HG03521 (cell line): Measurements from ENCODE around the gene TIAM2.

Source experiments
- ATAC-seq: cut with Tn5 transposase; IDR thresholded peaks from one replicate; pipeline ENCODE4 v1.9.1; 2021; ENCODE audit warnings: mild to moderate bottlenecking, moderate library complexity; ENCODE audit not compliant: unreplicated experiment

TIAM2 gene

DNA sequence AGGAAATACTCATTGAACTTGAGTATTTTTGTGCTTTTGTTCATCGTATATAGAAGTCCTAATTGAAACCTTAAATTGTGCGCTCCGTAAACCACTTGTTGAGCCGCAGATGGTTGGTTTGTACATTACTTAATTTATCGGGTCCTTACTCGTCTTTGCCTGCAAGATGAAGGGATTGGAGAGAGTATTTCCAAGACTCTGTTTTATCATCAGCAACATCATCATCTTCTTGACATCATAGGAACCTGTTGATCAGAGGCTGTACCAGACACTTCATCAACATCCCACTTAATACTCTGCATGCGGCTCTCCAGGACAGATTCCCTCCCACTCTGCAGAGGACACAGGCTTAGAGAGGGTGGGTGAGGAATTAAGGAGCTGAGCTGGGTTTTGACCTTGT lies 28.6 kb downstream of the TIAM2 start:
- ATAC-seq, result no peak

DNA sequence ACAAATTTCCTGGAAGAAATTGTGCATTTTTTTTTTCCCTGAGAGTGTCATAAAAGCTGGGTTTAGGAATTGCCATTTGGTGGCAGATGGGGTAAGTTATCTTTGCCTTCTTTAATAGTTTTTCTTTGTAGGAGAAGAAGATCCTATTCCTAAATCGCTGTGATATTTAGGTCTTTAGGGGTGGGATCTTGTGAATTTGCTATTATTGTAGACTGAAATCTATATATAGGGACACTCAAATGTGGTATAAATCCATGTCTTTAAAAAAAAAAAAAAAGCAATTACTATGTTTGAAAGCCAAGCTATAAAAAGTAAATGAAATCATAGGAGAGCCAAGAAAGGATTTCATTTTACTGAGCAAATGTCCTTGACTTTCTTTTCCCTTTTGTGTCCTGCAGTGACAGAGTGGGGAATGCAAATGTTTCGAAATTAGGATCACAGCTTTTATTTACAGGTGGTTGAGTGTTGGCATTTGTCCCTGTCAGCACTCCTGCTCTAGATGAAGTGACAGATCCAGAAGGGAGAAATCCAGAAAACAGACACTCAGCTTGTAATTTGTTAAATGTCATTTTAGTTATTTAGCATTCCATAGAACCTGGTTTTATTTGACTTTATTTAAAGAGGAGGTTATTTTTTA lies 29.4 kb downstream of the TIAM2 start:
- ATAC-seq, result no peak

DNA sequence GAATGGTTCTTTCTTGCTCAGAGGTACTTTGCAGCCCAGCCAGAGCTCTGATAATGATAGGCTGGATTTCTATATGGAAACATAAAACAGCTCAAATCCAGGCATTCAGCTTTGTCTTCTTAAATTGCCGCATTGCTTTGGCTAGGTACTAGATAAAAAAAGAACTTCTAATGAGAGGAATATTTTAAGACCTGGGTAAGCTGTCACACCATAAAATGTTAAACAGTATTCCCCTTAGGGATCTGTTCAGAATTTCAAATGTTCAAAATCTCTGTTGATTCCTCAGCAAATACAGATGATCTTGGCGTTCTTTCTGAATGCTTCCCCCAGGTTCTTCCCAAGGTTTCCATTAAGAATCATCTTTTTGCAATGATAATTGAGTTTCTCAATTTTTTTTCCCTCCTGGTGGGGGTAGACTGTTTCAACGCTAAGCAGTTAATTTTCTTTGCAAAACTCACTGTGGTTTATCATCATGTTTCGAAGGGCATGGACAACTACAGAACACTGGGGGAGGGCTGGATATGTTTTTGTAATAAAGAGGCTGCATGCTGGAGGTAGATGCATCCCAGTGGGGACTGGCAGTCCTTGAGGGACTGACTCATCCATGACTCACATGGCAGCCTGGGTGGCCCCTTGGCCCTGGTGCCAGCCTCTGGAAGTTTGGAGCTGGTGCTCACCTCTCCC lies 31.0 kb downstream of the TIAM2 start:
- no peak for ATAC-seq

DNA sequence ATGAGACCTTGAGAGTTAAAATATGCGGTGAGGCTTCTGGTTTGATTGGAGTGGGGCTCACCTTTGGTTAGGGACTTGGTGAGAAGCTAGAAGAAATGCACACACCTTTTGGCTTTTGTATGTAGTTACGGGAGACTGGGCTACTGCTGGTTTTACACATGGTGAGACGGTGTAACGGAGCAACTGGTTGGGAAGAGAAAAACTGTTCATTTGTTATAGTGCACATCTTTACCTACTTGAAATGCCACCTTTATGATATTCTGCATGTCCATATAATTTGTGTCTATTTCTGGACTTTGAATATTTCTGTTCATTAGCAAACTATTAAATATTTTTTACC lies 31.6 kb downstream of the TIAM2 start:
- no peak for ATAC-seq

DNA sequence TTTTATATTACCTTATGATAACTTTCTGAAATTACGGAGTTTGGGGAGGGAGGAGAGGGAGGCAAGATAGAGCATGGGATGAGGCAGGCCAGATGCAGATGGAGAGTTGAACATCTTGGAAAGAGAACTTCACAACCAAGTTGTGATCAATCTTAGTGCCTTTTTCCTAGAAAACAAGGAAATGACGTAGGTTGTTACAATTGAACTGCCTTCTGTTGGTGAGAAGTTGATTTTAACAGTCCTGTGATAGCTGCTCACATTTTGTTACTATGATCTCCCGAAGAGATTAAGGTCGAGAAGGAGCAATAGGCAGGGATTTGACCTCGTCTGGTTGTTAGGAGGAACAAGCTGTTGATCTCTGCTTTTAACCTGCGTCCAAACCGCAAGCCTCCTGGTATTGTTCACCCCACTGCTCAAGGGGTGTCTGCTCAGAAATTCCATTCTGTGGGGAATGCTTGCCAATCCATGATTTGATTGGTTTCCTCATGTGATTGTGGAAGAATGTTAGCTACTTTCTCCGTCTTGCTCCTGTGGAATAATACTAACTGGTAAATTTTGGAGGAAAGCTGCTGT lies 35.1 kb downstream of the TIAM2 start:
- no peak for ATAC-seq

DNA sequence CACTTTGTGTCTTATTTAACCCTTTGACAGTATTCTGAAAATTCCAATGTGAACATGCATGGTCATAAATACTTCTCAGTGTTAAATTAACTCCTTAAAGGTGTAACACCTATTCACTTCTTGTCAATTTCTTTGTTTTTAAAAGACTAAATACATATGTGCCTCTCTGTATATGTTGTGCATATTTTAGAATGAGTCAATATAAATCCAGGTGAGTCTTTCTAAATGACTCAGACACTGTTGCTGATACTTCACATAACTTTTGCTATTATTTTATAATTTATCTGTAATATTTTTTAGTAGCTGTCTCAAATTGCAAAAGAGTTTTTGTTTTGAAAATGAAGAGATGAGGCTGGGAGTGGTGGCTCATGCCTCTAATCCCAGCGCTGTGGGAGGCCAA lies 36.0 kb downstream of the TIAM2 start:
- no peak for ATAC-seq

DNA sequence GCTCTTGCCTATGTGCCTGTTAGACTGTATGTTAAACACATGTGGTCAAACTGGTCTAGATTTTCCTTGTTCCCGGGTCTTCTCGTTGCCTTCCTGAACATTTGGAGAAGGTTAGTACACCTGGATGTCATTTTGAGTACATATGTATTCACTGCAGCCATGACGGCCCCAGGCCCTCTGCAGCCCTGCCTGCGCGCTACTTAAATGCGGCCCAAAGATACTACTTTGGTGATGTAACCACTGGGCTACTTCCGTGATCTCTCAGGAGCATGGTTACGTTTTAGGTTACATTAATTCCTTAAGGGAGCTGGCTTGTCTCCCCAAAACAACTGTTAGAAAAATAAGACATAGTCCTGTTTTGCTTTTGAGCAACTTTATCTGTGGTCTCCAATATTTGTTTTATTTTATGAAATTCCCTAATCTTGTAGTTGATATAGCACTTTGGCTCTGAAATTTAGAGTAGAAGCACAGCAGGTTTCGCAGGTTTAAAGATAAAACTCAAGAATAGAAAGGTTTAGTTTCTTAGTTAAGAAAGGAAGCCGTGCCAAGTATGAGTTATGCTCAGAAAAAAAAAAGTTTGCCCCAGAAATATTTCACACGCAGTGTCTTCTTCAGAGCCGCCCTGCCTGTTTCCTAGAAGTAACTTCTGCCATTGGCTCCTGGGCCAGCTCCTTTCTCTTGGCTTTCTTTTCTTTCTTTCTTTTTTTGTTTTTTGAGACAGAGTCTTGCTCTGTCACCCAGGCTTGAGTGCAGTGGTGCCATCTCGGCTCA lies 38.1 kb downstream of the TIAM2 start:
- ATAC-seq, result no peak

DNA sequence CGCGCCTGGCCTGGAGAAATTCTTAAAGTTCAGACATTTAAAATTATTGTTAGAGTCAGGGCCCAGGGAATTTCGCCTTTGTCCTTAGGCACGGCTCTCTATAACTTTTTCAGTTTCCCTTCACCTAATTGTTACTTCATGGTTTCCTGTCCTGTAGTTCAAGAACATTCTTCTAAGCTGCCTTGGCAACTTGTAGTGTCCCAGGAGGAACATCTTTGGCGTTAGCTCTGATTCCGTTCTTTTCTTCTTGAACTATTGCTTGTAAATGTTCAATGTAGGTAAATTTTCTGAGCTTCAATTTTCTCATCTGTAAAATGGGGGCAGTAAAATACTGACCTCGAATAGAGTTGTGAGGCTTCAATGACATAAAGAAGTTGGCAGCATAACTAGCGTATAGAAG lies 41.8 kb downstream of the TIAM2 start:
- ATAC-seq, result no peak

DNA sequence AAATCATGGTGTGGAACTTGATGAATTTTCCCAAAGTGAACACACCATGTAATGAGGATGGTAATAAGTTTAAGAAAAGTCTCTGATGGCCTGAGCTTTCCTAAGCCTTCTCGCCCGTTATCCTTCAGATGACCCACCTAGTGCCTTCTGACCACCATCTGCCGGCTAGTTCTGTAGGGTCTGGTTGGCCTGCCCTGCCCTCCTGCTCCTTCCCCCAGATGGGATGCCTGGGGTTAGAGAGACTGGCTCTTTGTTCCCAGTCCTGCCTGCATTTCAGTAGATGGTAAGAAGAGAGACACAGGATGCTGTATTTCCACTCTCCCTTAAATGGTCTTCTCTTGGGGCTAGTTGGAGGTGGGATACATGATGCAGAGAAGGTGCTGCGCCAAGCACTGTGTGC lies 43.0 kb downstream of the TIAM2 start:
- ATAC-seq, result no peak

DNA sequence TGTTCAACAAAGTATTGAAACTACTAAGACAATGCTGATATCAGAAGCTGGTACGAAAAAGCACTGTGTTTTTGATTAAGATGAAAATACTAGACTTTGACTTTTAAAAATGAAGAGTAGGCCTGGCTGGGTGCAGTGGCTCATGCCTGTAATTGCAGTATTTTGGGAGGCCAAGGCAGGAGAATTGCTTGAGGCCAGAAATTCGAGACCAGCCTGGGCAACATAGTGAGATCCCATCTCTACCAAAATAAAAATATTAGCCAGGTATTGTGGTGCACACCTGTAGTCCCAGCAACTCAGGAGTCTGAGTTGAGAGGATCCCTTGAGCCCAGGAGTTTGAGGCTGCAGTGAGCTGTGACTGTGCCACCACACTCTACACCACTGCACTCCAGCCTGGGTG lies 43.4 kb downstream of the TIAM2 start:
- ATAC-seq, result no peak

DNA sequence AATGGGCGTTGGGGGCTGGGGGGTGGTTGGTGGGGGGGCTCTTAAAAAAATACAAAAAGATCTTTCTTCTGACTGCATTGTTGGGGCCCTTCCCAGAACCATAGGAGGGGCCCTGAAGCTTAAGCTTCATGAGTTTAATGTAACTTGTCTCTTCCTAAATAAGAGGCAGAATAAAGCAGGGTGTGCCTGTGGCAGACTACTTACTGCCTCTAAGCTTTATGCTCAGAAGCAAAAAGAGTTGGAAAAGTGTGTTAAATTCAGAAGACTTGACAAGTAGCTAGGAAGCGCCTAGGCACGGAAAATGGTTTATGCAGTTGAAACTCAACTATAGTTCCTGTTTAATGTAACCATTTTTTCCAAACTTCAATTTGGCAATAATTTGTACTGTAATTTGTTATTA lies 44.5 kb downstream of the TIAM2 start:
- ATAC-seq, result no peak

DNA sequence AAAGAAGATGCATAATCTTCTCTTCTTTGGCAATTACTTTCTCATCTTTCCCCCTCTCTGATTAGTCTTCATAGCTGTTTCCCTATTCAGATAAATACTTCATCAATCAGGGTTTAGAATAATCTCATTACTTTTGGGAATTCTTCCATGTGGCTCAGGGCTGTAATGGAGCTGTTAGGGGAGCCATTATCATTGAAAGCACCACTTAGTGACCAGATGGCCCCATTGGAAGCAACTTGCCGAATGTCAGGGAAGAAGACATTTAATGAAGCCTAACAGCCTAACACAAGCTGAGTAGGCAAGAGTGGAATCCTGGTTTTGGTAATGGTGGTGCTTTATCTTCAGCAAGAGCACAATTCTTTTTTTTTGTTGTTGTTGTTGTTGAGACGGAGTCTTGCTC lies 45.0 kb downstream of the TIAM2 start:
- no peak for ATAC-seq

DNA sequence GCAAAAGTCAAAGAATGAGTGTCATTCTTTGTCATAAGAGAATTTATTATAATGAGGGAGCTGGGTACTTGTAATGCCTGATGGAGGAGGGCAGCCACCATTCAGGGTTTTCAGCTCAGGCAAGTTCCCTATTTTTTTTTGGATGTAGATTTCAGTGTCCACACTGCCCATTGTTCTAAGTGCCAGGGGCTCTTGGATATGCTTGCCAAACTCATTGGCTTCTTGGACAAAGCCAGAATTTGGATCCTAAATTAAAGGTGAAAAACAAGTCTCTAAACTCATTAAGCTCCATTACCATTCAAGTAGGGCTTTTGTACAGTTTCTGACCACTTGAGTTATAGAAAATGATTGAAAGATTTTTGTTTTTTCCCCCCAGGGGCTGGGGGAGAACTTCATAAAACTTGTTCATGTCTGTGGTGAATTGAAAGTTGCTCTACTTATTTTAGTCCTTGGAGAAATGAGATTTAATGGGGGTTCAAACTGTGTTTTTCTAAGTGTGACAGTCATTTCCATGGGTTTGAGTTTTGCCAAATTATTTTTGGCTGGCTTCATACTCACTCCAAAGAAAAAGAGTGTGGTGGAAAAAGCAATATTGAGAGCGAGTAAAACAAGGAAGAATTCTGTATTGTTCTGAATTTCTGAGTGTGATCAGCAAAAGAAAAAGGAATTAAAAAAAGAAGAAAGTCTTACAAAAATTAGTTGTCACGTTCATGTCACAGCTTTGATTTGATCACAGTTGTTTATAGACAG lies 46.0 kb downstream of the TIAM2 start:
- ATAC-seq, result no peak

DNA sequence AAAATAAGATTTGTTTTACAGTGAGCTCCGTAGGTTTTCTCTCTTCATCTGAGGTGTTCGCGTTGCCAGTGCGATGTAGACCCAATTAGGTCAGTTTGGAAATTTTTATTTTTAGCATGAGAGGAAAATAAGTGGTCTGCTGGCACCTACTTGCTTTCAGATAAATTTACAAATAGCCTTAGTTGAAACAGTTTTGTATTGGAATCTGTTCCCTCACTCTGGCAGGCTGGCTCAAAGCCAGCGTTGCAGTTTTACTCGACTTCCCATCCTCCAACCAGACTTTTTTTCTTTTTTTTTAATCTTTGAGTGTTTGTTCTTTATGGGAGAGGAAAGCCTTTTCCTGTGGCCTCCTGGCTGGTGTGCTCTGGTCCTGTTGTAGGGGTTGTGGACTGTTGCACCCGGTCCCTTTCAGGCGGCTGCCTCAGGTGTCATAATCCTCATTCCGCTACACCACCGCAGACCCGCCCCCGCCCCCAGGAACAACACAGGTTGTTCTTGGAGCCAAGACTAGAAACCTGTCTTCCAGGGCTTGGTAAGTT lies 46.7 kb downstream of the TIAM2 start:
- no peak for ATAC-seq

DNA sequence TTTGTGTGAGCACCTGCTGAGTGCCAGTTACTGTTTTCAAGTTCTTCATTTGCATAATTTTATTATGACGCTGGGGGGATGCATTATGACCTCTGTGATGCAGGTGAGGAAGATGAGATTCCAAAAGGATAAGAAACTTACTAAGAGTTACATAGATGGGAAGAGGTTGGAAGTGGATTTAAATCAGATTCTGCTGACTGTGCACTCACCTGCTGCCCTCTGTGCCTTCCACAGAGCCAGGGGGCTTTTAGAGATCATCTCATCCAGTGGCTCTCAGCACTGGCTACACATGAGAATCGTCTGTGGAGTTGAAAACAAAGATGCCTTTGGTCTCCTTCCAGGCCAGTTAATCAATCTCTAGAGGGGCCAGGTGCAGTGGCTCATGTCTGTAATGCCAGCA lies 47.9 kb downstream of the TIAM2 start:
- no peak for ATAC-seq

DNA sequence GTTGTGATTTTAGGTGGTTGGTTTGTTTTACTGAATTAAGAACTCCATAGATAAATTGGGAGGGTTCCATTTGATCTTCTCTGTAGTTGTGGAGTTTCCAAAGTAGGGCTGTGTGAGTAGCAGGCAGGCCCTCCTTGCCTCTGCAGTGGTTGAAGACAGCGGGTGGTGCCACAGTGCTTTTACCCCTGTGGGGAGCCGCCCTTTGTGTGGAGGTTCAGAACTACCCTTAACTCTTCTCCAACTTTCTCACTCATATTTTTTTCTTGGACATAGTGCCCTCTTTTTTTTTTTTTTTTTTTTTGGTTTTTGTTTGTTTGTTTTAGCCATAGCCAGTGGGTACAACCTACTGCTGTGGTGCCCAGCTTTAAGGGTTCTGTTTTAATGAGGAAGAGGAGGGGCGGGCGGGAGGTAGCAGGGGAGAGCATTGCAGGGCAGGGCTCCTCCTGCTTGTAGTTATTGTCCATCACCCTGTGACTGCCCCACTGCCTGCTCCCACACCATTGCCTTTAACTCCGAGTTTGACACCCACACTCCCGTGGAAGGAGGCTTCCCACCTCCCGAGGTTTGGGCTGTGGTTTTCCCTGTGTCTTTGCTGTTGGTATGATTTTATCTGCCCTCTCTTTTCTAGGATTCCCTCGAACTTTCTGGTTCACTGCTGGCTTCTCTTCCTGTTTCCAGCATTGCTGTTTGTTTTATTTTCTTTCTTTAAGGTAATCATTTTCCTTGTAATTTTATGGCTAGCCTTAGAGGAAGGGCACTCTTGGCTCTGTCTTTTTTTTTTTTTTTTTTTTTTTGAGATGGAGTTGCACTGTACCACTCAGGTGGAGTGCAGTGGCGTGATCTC lies 50.7 kb downstream of the TIAM2 start:
- ATAC-seq, result no peak

DNA sequence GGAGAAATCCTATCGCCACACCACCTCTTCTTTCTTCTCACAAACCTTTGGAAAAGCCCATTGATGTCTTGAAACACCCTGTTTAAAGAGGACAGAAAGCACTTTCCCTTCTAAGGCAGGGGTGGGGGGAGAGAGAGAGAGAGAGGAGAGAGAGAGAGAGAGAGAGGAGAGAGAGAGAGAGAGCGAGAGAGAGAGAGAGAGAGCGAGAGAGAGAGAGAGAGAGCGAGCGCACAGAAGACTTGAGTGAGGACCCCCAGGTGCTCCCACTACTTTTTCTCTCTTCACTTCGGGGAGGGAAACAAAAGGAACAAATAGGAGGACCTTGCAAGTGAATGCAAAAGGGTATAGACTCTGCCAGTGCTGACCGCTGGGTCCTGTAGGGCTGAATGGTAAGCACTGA lies 52.4 kb downstream of the TIAM2 start:
- ATAC-seq, result no peak

DNA sequence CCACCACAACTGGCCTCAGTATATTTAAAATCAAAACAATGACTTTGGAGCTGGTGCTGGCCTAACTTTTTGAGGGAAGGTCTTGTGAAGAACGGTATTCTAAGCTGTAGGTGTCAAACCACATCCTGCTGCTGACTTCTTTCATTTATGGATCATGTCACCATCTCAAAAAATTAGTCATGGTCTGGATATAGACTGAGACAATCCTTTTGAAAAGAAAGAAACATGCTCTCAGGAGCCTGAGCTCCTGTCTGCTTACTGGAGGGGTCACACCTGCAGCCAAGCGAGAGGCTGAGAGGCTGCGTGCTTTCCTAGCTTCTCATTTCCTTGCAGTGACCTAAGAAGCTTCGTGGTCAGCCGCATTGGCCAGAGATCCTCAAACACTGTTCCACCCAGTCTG lies 55.2 kb downstream of the TIAM2 start:
- peak; percentile 80 for ATAC-seq

DNA sequence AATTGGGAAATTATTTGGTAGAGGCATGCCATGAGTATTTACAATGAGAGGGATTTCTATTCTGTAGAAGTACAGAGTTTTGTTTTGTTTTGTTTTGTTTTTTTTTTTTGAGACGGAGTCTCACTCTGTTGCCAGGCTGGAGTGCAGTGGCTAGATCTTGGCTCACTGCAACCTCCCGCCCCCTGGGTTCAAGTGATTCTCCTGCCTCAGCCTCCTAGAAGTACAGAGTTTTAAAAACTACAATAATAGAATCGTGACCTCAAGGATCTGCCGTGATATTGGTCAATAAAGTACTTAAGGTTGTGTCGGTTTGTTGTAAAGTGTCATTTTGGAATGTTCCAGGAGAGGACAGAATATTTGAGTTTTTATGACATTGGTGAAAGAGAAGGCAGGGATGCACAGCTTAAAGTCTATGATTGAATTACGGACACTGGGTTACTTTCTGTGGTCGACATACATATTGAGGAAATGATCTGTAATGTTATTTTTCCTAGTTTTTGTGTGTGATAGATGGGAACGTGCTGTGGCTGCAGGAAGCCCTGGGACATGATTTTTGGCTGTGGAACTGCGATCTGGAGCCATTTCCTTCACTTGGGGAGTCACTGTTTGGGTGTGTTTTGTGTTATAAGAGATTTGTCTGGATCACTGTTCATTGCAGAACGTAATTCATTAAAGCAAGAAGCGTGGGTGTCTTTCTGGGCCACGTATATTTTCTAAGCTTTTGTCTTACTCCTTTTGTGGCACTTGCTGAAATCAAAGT lies 59.6 kb downstream of the TIAM2 start:
- no peak for ATAC-seq
